ENCODE measurements around the gene LRRC3. TPM values are rescaled to one million over a fixed set of nuclear protein-coding genes. Genes with fewer than 3 reads are reported as not detected.

The LRRC3 gene
- total RNA-seq, 2 donors from 2014 or later, result 1.6 to 7.1 TPM

DNA sequence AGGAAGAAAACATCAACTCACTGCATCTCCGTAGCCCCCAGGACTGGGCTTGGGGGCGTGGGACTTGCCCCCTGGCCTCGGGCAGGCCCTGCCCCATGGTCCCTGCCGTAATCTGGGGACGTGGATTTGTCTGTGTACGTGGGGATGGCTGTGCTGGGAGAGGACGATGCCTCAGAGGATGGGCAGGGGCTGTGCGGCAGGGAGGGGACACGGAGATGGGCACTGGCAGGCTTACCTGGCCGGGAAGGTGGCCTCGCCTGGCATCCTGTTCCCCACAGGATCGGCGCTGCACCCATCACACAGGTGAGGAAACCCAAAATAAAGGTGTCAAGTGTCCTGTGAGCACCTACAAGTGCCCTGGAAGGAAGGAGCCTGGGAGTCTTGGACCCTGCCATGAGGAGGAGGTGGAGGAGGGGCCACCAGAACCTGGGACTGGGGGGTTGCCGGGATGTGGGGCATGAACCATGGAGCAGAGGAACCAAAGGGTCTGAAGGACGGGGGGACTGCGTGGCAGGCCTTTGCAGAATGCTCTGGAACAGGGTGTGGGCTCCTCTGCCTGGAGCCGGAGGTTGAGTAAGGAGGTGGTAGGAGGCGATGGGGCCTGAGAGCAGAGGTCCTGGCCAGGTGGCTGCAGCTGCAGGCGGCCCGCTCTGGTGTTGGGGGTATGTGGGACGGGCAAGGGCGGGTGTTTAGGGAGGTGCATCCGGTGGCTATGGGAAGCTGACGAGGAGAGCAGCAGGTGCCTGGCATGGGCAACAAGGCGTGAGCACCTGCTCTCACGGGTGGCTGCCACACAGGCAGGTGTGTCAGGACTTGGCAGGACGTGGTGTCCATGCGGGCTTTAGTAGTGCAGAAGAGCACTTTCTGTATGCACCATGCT is 27.8 kb upstream of the LRRC3 start:
- 80% methylated on average over 28 of the region's 28 CpGs for WGBS
- DNase-seq (ENCODE audit: low spot score), result no peak
- Histone ChIP-seq H3K27me3 (replicated peaks; ENCODE audit: insufficient read depth) (peaks cover 7% of the 10 kb centered on the region), H3K4me1 (replicated peaks) (no peaks in the 10 kb centered on the region), H3K27ac (no peak overlapping the region), H3K36me3 (no peaks in the 10 kb centered on the region), H3K9me3 (no peaks in the 10 kb centered on the region), H3K4me3 (no peak overlapping the region)
- intact Hi-C loops (cut with DNase I), result no loop called here
- TF ChIP-seq, protein P1, sequence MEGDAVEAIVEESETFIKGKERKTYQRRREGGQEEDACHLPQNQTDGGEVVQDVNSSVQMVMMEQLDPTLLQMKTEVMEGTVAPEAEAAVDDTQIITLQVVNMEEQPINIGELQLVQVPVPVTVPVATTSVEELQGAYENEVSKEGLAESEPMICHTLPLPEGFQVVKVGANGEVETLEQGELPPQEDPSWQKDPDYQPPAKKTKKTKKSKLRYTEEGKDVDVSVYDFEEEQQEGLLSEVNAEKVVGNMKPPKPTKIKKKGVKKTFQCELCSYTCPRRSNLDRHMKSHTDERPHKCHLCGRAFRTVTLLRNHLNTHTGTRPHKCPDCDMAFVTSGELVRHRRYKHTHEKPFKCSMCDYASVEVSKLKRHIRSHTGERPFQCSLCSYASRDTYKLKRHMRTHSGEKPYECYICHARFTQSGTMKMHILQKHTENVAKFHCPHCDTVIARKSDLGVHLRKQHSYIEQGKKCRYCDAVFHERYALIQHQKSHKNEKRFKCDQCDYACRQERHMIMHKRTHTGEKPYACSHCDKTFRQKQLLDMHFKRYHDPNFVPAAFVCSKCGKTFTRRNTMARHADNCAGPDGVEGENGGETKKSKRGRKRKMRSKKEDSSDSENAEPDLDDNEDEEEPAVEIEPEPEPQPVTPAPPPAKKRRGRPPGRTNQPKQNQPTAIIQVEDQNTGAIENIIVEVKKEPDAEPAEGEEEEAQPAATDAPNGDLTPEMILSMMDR (IDR thresholded peaks at IDR 0.05), result no peak
- TF ChIP-seq POLR2A (IDR thresholded peaks at IDR 0.05) (no peak), POLR2AphosphoS5 (IDR thresholded peaks at IDR 0.05) (no peak)

- WGBS, result 61% methylated on average over 3 of the region's 3 CpGs
- no peaks in the 10 kb centered on the region for H3K36me3 ChIP-seq
- no peak overlapping the region for H3K4me3 ChIP-seq
- no peaks in the 10 kb centered on the region for H3K9me3 ChIP-seq
- no peaks in the 10 kb centered on the region for H3K4me1 ChIP-seq (replicated peaks)
- intact Hi-C loops (cut with DNase I), result no loop called here
- no peak overlapping the region for H3K27ac ChIP-seq
- TF ChIP-seq POLR2A (IDR thresholded peaks at IDR 0.05), result no peak
- TF ChIP-seq, protein P1 (IDR thresholded peaks at IDR 0.05), result no peak
- no peak for TF ChIP-seq POLR2AphosphoS5 (IDR thresholded peaks at IDR 0.05)
- DNase-seq (ENCODE audit: low spot score), result no peak
- peaks cover 7% of the 10 kb centered on the region for H3K27me3 ChIP-seq (replicated peaks; ENCODE audit: insufficient read depth)
Measured at GRCh38 chr21:44428281-44428960, 26.9 kb upstream of the LRRC3 start.

DNA sequence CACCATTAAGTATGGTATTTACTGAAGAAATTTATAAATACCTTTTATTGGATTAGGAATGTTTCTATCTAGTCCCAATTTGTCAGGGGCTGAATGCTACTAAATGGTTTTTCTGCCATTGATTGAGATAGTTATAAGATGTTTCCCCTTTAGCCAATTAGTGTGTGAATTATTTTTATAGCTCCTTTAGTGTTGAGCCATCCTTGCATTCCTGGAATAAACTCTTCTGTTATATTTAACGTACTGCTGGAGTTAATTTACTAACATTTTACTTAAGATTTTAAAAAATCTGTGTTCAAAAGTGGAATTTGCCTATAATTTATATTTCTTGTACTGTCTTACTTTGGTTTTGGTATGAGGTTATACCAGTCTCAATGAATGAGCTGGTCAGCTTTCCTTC is 25.4 kb upstream of the LRRC3 start:
- Histone ChIP-seq H3K27ac (no peak overlapping the region), H3K36me3 (no peaks in the 10 kb centered on the region), H3K4me3 (no peak overlapping the region), H3K9me3 (no peaks in the 10 kb centered on the region), H3K4me1 (replicated peaks) (no peaks in the 10 kb centered on the region), H3K27me3 (replicated peaks; ENCODE audit: insufficient read depth) (peaks cover 7% of the 10 kb centered on the region)
- no peak for DNase-seq (ENCODE audit: low spot score)
- intact Hi-C loops (cut with DNase I), result no loop called here
- WGBS, result 70% methylated on average over 1 of the region's 1 CpG
- TF ChIP-seq POLR2AphosphoS5 (IDR thresholded peaks at IDR 0.05) (no peak), POLR2A (IDR thresholded peaks at IDR 0.05) (no peak)
- TF ChIP-seq, protein P1 (IDR thresholded peaks at IDR 0.05), result no peak

- Histone ChIP-seq H3K9me3 (no peaks in the 10 kb centered on the region), H3K36me3 (no peaks in the 10 kb centered on the region), H3K27me3 (replicated peaks; ENCODE audit: insufficient read depth) (peaks cover 1% of the 10 kb centered on the region), H3K4me3 (no peak overlapping the region), H3K27ac (no peak overlapping the region), H3K4me1 (replicated peaks) (no peaks in the 10 kb centered on the region)
- intact Hi-C loops (cut with DNase I), result no loop called here
- DNase-seq (ENCODE audit: low spot score), result no peak
- TF ChIP-seq, protein P1 (IDR thresholded peaks at IDR 0.05), result no peak
- TF ChIP-seq POLR2AphosphoS5 (IDR thresholded peaks at IDR 0.05), result no peak
- 93% methylated on average over 4 of the region's 4 CpGs for WGBS
Measured at GRCh38 chr21:44431300-44431699, 24.0 kb upstream of the LRRC3 start.

Measured in prostate gland (tissue), 2 donors.